Gastrocnemius medialis (tissue), 4 donors: ENCODE results near the gene UGT2B7.

Source experiments
- POLR2A ChIP-seq, 2 donors: fragments of 450-650 bp; IDR thresholded peaks; one replicate each; pipeline ENCODE4 v1.6.1; 2017; ENCODE audit warnings: antibody characterized with exemption in 2 of 2, mild to moderate bottlenecking in 2 of 2, moderate library complexity in 2 of 2
- TF ChIP-seq, protein P1 (sequence below), 5 experiments: fragments of 450-650 bp in 3 of 5; fragments of 200-600 bp in 2 of 5; sonication (generic) in 2 of 5; IDR thresholded peaks in 4 of 5; conservative IDR thresholded peaks in 1 of 5; 1 replicate in 4 of 5; 2 replicates in 1 of 5; pipeline ENCODE4 v1.5.1; 2016 to 2019; ENCODE audit warnings: antibody characterized with exemption in 5 of 5, mild to moderate bottlenecking in 3 of 5, moderate library complexity in 3 of 5

DNA sequence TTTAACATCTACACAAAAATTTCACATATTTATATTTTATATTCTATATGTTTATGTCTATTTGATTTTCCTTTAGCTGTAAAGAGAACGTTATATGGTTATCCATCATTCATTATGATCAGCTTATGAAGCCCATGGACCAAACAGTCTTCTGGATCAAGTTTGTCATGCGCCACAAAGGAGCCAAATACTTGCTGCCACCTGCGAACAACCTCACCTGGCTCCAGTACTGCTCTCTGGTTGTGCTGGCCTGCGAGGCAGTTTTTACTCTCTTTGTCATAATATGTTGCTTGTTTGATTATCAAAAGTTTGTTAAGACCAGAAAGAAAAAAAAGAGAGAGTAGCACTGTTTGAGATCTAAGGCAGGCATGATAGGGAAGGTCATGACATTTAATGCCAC, 38.2 kb downstream of the UGT2B7 start:
- TF ChIP-seq, protein P1, sequence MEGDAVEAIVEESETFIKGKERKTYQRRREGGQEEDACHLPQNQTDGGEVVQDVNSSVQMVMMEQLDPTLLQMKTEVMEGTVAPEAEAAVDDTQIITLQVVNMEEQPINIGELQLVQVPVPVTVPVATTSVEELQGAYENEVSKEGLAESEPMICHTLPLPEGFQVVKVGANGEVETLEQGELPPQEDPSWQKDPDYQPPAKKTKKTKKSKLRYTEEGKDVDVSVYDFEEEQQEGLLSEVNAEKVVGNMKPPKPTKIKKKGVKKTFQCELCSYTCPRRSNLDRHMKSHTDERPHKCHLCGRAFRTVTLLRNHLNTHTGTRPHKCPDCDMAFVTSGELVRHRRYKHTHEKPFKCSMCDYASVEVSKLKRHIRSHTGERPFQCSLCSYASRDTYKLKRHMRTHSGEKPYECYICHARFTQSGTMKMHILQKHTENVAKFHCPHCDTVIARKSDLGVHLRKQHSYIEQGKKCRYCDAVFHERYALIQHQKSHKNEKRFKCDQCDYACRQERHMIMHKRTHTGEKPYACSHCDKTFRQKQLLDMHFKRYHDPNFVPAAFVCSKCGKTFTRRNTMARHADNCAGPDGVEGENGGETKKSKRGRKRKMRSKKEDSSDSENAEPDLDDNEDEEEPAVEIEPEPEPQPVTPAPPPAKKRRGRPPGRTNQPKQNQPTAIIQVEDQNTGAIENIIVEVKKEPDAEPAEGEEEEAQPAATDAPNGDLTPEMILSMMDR (IDR thresholded peaks at IDR 0.05 in 4 of 5, conservative IDR thresholded peaks at IDR 0.05 in 1 of 5) = no peak
- no peak for TF ChIP-seq POLR2A (IDR thresholded peaks at IDR 0.05)
